Panc1 (cell line): ENCODE measurements around the gene IL21R. TPM values are rescaled to one million over a fixed set of nuclear protein-coding genes. Genes with fewer than 3 reads are reported as not detected.

Source experiments
- ATAC-seq: fragments of 200-7000 bp; cut with Tn5 transposase; 2 replicates; pipeline ENCODE4 v1.9.1; 2020; ENCODE audit warnings: mild to moderate bottlenecking, moderate library complexity
- BruUV-seq: library from RNA; stranded (reverse); fragments of 400-500 nt; replicated peaks from 2 replicates; lab custom pipeline; 2021; lab: Mats Ljungman, UMichigan
- CTCF ChIA-PET: fragments of 300-600 bp; sonication (Branson Sonifier 250); formaldehyde crosslinking; loops from one replicate; lab custom pipeline; 2022; ENCODE audit warnings: antibody characterized with exemption; lab: Charles Lee
- POLR2A ChIA-PET: fragments of 300-600 bp; sonication (Branson Sonifier 250); formaldehyde crosslinking; loops from one replicate; lab custom pipeline; 2022; ENCODE audit warnings: antibody characterized with exemption; lab: Charles Lee
- DNase-seq: peaks from one replicate; pipeline ENCODE4 v3.0.0-alpha.2; 2010; ENCODE audit warnings: low read depth, low spot score
- H3K27ac ChIP-seq: 2 replicates; pipeline ENCODE4 v1.5.1; 2011; ENCODE audit warnings: mild to moderate bottlenecking, low read length, inconsistent platforms
- H3K27me3 ChIP-seq: fragments of 200-500 bp; sonication (Bioruptor generic); 2 replicates; pipeline ENCODE4 v1.6.0; 2014; ENCODE audit warnings: low read length, inconsistent platforms; ENCODE audit not compliant: control insufficient read depth, insufficient read depth
- H3K36me3 ChIP-seq: fragments of 200-500 bp; sonication (Bioruptor generic); 2 replicates; pipeline ENCODE4 v1.5.1; 2014; ENCODE audit warnings: inconsistent platforms, mild to moderate bottlenecking, low read length, moderate library complexity; ENCODE audit not compliant: control insufficient read depth, insufficient read depth
- H3K4me1 ChIP-seq: 2 replicates; pipeline ENCODE4 v1.5.1; 2011; ENCODE audit warnings: inconsistent platforms, mild to moderate bottlenecking, low read length, moderate library complexity; ENCODE audit not compliant: control insufficient read depth, insufficient read depth
- H3K4me3 ChIP-seq, 2 experiments: 2 replicates each; pipeline ENCODE4 v1.5.1; 2011 to 2012; ENCODE audit warnings: low read depth in 2 of 2, low read length in 2 of 2, mild to moderate bottlenecking in 2 of 2, inconsistent platforms in 1 of 2, moderate library complexity in 1 of 2
- H3K9me3 ChIP-seq: fragments of 200-500 bp; sonication (Bioruptor generic); 2 replicates; pipeline ENCODE4 v1.5.1; 2014; ENCODE audit warnings: low read depth, mild to moderate bottlenecking, inconsistent platforms, low read length, moderate library complexity; ENCODE audit not compliant: control insufficient read depth, insufficient read depth
- POLR2AphosphoS5 ChIP-seq: IDR thresholded peaks from 2 replicates; pipeline ENCODE4 v1.6.1; 2012; ENCODE audit warnings: mild to moderate bottlenecking, low read depth, low read length, moderate library complexity
- SIN3A ChIP-seq: IDR thresholded peaks from 2 replicates; pipeline ENCODE4 v1.6.1; 2012; ENCODE audit warnings: low read depth, mild to moderate bottlenecking, low read length, moderate library complexity, borderline replicate concordance; ENCODE audit not compliant: insufficient read depth
- TCF7L2 ChIP-seq: IDR thresholded peaks from 2 replicates; pipeline ENCODE4 v1.6.1; 2011; ENCODE audit warnings: mild to moderate bottlenecking, low read depth, low read length, inconsistent platforms
- in situ Hi-C: cut with HindIII; loops from 2 replicates; pipeline ENCODE4 v1.10.0; 2016; ENCODE audit warnings: low sequenced_read_pairs, low pct_unique_long_range_greater_than_20kb
- intact Hi-C: fragments of 100-400 bp; cut with micrococcal nuclease; formaldehyde crosslinking; loops from one replicate; pipeline ENCODE4 v1.10.0; 2022; ENCODE audit not compliant: unreplicated experiment
- total RNA-seq: library from RNA; stranded (reverse); gene quantifications from one replicate; pipeline ENCODE4 v1.2.1, GENCODE V29; 2021; ENCODE audit not compliant: unreplicated experiment
- TF ChIP-seq, protein P1 (sequence below), 2 experiments: IDR thresholded peaks; 2 replicates each; pipeline ENCODE4 v1.6.1; 2011 to 2012; ENCODE audit warnings: low read depth in 2 of 2, control low read depth in 1 of 2, low read length in 1 of 2, mild to moderate bottlenecking in 1 of 2, moderate library complexity in 1 of 2; ENCODE audit not compliant: insufficient read depth in 1 of 2
- TF ChIP-seq, protein P2 (sequence below): fragments of 450-650 bp; IDR thresholded peaks from 2 replicates; pipeline ENCODE4 v1.5.1; 2017; ENCODE audit warnings: mild to moderate bottlenecking

Gene IL21R
- total RNA-seq, 1 experiment from 2014 or later = 0.10 TPM

DNA sequence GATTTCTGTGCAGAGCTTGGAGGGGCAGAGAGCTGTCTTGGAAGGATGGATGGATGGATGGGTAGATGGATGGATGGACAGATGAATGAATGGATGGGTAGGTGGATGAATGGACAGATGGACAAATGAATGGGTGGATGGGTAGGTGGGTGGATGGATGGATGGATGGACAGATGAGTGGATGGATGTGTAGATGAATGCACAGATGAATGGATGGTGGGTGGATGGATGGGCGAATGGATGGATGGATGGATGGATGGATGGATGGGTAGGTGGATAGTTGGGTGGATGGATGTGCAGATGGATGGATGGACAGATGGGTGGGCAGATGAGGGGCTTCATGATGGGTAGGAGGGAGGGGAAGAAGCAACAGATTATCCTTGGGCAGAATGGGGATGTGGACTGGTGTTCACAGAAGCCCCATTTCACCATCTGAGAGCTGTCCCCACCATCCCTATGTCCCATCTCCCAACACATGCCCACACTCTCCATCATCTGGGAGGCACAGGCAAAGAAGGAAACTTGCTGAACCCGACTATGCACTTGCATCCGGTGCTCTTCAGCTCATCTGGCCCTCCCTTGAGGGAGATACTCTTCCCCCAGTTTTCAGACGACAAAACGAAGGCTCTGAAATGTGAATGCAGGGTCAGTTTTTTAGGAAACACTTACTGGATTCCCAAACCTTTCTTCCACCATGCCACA, 57.2 kb downstream of the IL21R start:
- CTCF ChIA-PET = no interaction called here
- Histone ChIP-seq H3K36me3 (no peaks in the 10 kb centered on the region; the same call in 1 of the 2 replicates), H3K9me3 (no peaks in the 10 kb centered on the region), H3K27ac (no peak overlapping the region), H3K27me3 (no peaks in the 10 kb centered on the region), H3K4me1 (no peaks in the 10 kb centered on the region), H3K4me3 (no peak overlapping the region)
- ATAC-seq (no peak), DNase-seq (no peak)
- POLR2A ChIA-PET = no interaction called here
- BruUV-seq = no TSS peak
- TF ChIP-seq, protein P1, sequence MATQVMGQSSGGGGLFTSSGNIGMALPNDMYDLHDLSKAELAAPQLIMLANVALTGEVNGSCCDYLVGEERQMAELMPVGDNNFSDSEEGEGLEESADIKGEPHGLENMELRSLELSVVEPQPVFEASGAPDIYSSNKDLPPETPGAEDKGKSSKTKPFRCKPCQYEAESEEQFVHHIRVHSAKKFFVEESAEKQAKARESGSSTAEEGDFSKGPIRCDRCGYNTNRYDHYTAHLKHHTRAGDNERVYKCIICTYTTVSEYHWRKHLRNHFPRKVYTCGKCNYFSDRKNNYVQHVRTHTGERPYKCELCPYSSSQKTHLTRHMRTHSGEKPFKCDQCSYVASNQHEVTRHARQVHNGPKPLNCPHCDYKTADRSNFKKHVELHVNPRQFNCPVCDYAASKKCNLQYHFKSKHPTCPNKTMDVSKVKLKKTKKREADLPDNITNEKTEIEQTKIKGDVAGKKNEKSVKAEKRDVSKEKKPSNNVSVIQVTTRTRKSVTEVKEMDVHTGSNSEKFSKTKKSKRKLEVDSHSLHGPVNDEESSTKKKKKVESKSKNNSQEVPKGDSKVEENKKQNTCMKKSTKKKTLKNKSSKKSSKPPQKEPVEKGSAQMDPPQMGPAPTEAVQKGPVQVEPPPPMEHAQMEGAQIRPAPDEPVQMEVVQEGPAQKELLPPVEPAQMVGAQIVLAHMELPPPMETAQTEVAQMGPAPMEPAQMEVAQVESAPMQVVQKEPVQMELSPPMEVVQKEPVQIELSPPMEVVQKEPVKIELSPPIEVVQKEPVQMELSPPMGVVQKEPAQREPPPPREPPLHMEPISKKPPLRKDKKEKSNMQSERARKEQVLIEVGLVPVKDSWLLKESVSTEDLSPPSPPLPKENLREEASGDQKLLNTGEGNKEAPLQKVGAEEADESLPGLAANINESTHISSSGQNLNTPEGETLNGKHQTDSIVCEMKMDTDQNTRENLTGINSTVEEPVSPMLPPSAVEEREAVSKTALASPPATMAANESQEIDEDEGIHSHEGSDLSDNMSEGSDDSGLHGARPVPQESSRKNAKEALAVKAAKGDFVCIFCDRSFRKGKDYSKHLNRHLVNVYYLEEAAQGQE (IDR thresholded peaks at IDR 0.05; ENCODE audit: insufficient read depth in 1 of 2, low read depth in 2 of 2, low read length in 1 of 2) = no peak
- TF ChIP-seq TCF7L2 (no peak), SIN3A (no peak), POLR2AphosphoS5 (no peak)
- TF ChIP-seq, protein P2, sequence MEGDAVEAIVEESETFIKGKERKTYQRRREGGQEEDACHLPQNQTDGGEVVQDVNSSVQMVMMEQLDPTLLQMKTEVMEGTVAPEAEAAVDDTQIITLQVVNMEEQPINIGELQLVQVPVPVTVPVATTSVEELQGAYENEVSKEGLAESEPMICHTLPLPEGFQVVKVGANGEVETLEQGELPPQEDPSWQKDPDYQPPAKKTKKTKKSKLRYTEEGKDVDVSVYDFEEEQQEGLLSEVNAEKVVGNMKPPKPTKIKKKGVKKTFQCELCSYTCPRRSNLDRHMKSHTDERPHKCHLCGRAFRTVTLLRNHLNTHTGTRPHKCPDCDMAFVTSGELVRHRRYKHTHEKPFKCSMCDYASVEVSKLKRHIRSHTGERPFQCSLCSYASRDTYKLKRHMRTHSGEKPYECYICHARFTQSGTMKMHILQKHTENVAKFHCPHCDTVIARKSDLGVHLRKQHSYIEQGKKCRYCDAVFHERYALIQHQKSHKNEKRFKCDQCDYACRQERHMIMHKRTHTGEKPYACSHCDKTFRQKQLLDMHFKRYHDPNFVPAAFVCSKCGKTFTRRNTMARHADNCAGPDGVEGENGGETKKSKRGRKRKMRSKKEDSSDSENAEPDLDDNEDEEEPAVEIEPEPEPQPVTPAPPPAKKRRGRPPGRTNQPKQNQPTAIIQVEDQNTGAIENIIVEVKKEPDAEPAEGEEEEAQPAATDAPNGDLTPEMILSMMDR = no peak
- in situ Hi-C loops (no loop called here), intact Hi-C loops (loop anchor here (5.0 kb wide), 1 partner anchor 222 kb away; no protein-coding TSS in a partner anchor)

DNA sequence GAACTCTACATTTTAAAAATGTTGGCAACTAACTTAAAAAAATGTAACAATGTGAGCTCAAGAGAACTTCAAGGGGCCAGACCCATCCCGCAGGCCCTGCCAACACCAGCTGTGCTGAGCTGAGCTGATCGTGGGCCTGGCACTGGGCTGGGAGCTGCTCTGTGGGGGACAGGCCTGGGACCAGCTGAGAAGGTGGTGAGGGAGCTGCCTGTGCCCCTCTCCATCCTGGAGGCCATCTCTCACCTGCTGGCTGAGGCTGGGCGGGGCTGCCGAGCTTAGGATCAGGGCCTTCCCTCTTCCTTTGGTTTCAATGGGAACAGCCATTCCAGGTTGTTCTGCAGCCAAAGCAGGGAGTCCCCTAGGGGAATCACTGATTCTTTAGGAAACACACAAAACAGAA, 58.2 kb downstream of the IL21R start:
- POLR2A ChIA-PET = no interaction called here
- Histone ChIP-seq H3K27me3 (no peaks in the 10 kb centered on the region), H3K4me1 (no peaks in the 10 kb centered on the region), H3K9me3 (no peaks in the 10 kb centered on the region), H3K36me3 (no peaks in the 10 kb centered on the region; the same call in 1 of the 2 replicates), H3K27ac (no peak overlapping the region), H3K4me3 (no peak overlapping the region)
- ATAC-seq = no peak
- in situ Hi-C loops = no loop called here
- no TSS peak for BruUV-seq
- DNase-seq = no peak
- CTCF ChIA-PET = no interaction called here
- TF ChIP-seq SIN3A (no peak), TCF7L2 (no peak), POLR2AphosphoS5 (no peak)
- TF ChIP-seq, protein P1 (IDR thresholded peaks at IDR 0.05; ENCODE audit: insufficient read depth in 1 of 2, low read depth in 2 of 2, low read length in 1 of 2) = no peak
- TF ChIP-seq, protein P2 = no peak
- intact Hi-C loops = no loop called here
